PC-9 (cell line): Measurements from ENCODE around the gene TTYH1. TPM values are rescaled to one million over a fixed set of nuclear protein-coding genes. Genes with fewer than 3 reads are reported as not detected.
A peak's percentile ranks its signal among the peaks of the same experiment; 100 is the strongest.

Source experiments
- BruUV-seq: library from RNA; stranded (reverse); fragments of 400-500 nt; replicated peaks from 2 replicates; lab custom pipeline; 2021; lab: Mats Ljungman, UMichigan
- CTCF ChIA-PET: fragments of 300-600 bp; sonication (Branson Sonifier 250); formaldehyde crosslinking; loops from one replicate; lab custom pipeline; 2022; ENCODE audit warnings: antibody characterized with exemption; lab: Charles Lee
- POLR2A ChIA-PET: fragments of 300-600 bp; sonication (Branson Sonifier 250); formaldehyde crosslinking; loops from one replicate; lab custom pipeline; 2022; ENCODE audit warnings: antibody characterized with exemption; ENCODE audit not compliant: unreplicated experiment; lab: Charles Lee
- DNase-seq, 2 experiments: peaks; one replicate each; pipeline versions ENCODE4 v3.0.0 to v3.0.0-alpha.2; 2015 to 2022; ENCODE audit warnings: mixed read lengths in 1 of 2
- H2AFZ ChIP-seq: fragments of 200-600 bp; sonication (generic); 2 replicates; pipeline ENCODE4 v1.8.1; 2017; ENCODE audit warnings: antibody characterized with exemption
- H3F3A ChIP-seq: fragments of 200-600 bp; sonication (generic); 2 replicates; pipeline ENCODE4 v1.8.1; 2017; ENCODE audit warnings: antibody characterized with exemption, mild to moderate bottlenecking, low read depth; ENCODE audit not compliant: insufficient read depth
- H3K27ac ChIP-seq: fragments of 200-600 bp; sonication (generic); 2 replicates; pipeline ENCODE4 v1.6.1; 2016; ENCODE audit warnings: mixed run types
- H3K27me3 ChIP-seq: fragments of 200-600 bp; sonication (generic); 2 replicates; pipeline ENCODE4 v1.6.1; 2016; ENCODE audit warnings: low read depth, mixed run types; ENCODE audit not compliant: insufficient read depth
- H3K36me3 ChIP-seq: fragments of 200-600 bp; sonication (generic); 2 replicates; pipeline ENCODE4 v1.6.1; 2016; ENCODE audit warnings: low read depth, mixed run types
- H3K4me1 ChIP-seq: fragments of 200-600 bp; sonication (generic); replicated peaks from 2 replicates; pipeline ENCODE4 v1.6.1; 2016; ENCODE audit warnings: mixed run types; ENCODE audit not compliant: insufficient read depth
- H3K4me2 ChIP-seq: fragments of 200-600 bp; sonication (generic); 2 replicates; pipeline ENCODE4 v1.6.1; 2017; ENCODE audit warnings: mixed run types
- H3K4me3 ChIP-seq: fragments of 200-600 bp; sonication (generic); 2 replicates; pipeline ENCODE4 v1.6.1; 2016; ENCODE audit warnings: mixed run types
- H3K79me2 ChIP-seq: fragments of 200-600 bp; sonication (generic); 2 replicates; pipeline ENCODE4 v1.6.1; 2017; ENCODE audit warnings: low read depth, mixed run types
- H3K9me2 ChIP-seq: fragments of 200-600 bp; sonication (generic); 2 replicates; pipeline ENCODE4 v1.8.1; 2017; ENCODE audit warnings: mild to moderate bottlenecking; ENCODE audit not compliant: insufficient read depth
- H3K9me3 ChIP-seq: fragments of 200-600 bp; sonication (generic); 2 replicates; pipeline ENCODE4 v1.8.1; 2016; ENCODE audit warnings: low read depth; ENCODE audit not compliant: insufficient read depth
- H4K20me1 ChIP-seq: fragments of 200-600 bp; sonication (generic); 2 replicates; pipeline ENCODE4 v1.8.1; 2017; ENCODE audit not compliant: insufficient read depth
- CTCF ChIP-seq: fragments of 200-600 bp; sonication (generic); conservative IDR thresholded peaks from 2 replicates; pipeline ENCODE4 v1.6.1; 2017; ENCODE audit warnings: mixed run types, antibody characterized with exemption, mild to moderate bottlenecking, moderate library complexity
- EZH2 ChIP-seq: fragments of 200-600 bp; sonication (generic); IDR thresholded peaks from 2 replicates; pipeline ENCODE4 v1.8.0; 2017; ENCODE audit warnings: antibody characterized with exemption, low read depth
- intact Hi-C: fragments of 100-400 bp; cut with micrococcal nuclease; formaldehyde crosslinking; loops from one replicate; pipeline ENCODE4 v1.10.0; 2022; ENCODE audit not compliant: unreplicated experiment
- total RNA-seq: library from RNA; stranded (reverse); gene quantifications from 2 replicates; pipeline ENCODE4 v1.2.3, GENCODE V29; 2021

TTYH1 gene
- total RNA-seq, 1 experiment from 2014 or later, result 1.6 TPM

GRCh38 chr19:54473071-54473891 lies 58.0 kb downstream of the TTYH1 start, which contains the start of gene CDC42EP5:
Gene CDC42EP5 (minus strand): TSS chr19:54473296. CDS start chr19:54465547, 7,749 bp downstream.
- H3K9me3 ChIP-seq, result no peaks in the 10 kb centered on the region
- H3K4me1 ChIP-seq, result peaks cover 18% of the 10 kb centered on the region; the same call in 1 of the 2 replicates
- H3K36me3 ChIP-seq, result no peaks in the 10 kb centered on the region
- intact Hi-C loops, result no loop called here
- H3K9me2 ChIP-seq, result no peaks in the 10 kb centered on the region
- ChIA-PET CTCF (interaction anchor here (0.6 to 0.7 kb wide), 4 partner anchors 10 to 1461 kb away, joined by 3 to 6 read pairs (median 5); partner anchors contain the start of gene LENG9), POLR2A (interaction anchor here (0.5 to 0.9 kb wide), 4 partner anchors 24 to 1181 kb away, joined by 3 to 17 read pairs (median 6); partner anchors contain the start of genes LENG8, U2AF2 and ZNF784)
- no peaks in the 10 kb centered on the region for H3K79me2 ChIP-seq
- no peak within 1 kb of the TSS for H2AFZ ChIP-seq
- 0 out of 2 replicates have a peak within 1 kb of the TSS, but pooled peaks have one; percentile 27 for H3K4me2 ChIP-seq
- BruUV-seq, result no TSS peak
- no peak within 1 kb of the TSS for H3K27ac ChIP-seq
- no peak within 1 kb of the TSS for H3K4me3 ChIP-seq
- H3K27me3 ChIP-seq, result peaks cover 18% of the 10 kb centered on the region; the same call in 1 of the 2 replicates
- DNase-seq, result peak in 1 of 2 experiments; percentile 60
- H4K20me1 ChIP-seq, result no peaks in the 10 kb centered on the region
- TF ChIP-seq EZH2 (no peak), CTCF (no peak)
- 0 out of 2 replicates have a peak, but pooled peaks cover 13% of the 10 kb centered on the region for H3F3A ChIP-seq

GRCh38 chr19:54473892-54474372 lies 58.7 kb downstream of the TTYH1 start:
- H3K9me2 ChIP-seq, result no peaks in the 10 kb centered on the region
- ChIA-PET POLR2A (interaction anchor here (0.7 kb wide), 1 partner anchor 204 kb away, joined by 3 read pairs; no protein-coding TSS in a partner anchor), CTCF (no interaction called here)
- peaks cover 18% of the 10 kb centered on the region; the same call in 1 of the 2 replicates for H3K4me1 ChIP-seq
- no peak for TF ChIP-seq EZH2
- TF ChIP-seq CTCF, result no peak
- H3K9me3 ChIP-seq, result no peaks in the 10 kb centered on the region
- H3K79me2 ChIP-seq, result no peaks in the 10 kb centered on the region
- H3K36me3 ChIP-seq, result no peaks in the 10 kb centered on the region
- intact Hi-C loops, result no loop called here
- no peak for DNase-seq
- H3K4me3 ChIP-seq, result no peak overlapping the region
- no peak overlapping the region for H3K27ac ChIP-seq
- no peak overlapping the region for H2AFZ ChIP-seq
- BruUV-seq, result no TSS peak
- no peaks in the 10 kb centered on the region for H4K20me1 ChIP-seq
- H3F3A ChIP-seq, result 0 out of 2 replicates have a peak, but pooled peaks cover 13% of the 10 kb centered on the region
- no peak overlapping the region for H3K4me2 ChIP-seq
- peaks cover 18% of the 10 kb centered on the region; the same call in 1 of the 2 replicates for H3K27me3 ChIP-seq

GRCh38 chr19:54475706-54476105 lies 60.4 kb downstream of the TTYH1 start:
- H3K27me3 ChIP-seq, result peaks cover 14% of the 10 kb centered on the region; the same call in 1 of the 2 replicates
- no peak for DNase-seq
- no peak overlapping the region for H3K27ac ChIP-seq
- no peaks in the 10 kb centered on the region for H3K9me2 ChIP-seq
- TF ChIP-seq EZH2 (no peak), CTCF (no peak)
- H3K79me2 ChIP-seq, result no peaks in the 10 kb centered on the region
- H4K20me1 ChIP-seq, result no peaks in the 10 kb centered on the region
- 0 out of 2 replicates have a peak, but pooled peaks cover 5% of the 10 kb centered on the region for H3F3A ChIP-seq
- no TSS peak for BruUV-seq
- H3K4me1 ChIP-seq, result 0 out of 2 replicates have a peak, but pooled peaks cover 8% of the 10 kb centered on the region
- H3K4me3 ChIP-seq, result no peak overlapping the region
- no peaks in the 10 kb centered on the region for H3K9me3 ChIP-seq
- POLR2A ChIA-PET, result no interaction called here
- no peaks in the 10 kb centered on the region for H3K36me3 ChIP-seq
- intact Hi-C loops, result no loop called here
- no peak overlapping the region for H3K4me2 ChIP-seq
- no peak overlapping the region for H2AFZ ChIP-seq
- CTCF ChIA-PET, result no interaction called here
